Endodermal cell (in vitro differentiated cells): ENCODE data around the gene CDR2L. TPM values are rescaled to one million over a fixed set of nuclear protein-coding genes. Genes with fewer than 3 reads are reported as not detected.
A peak's percentile ranks its signal among the peaks of the same experiment; 100 is the strongest.

ENCODE experiments used
- DNase-seq: peaks from one replicate; pipeline ENCODE4 v3.0.0-alpha.2; 2017
- H3K27ac ChIP-seq: 2 replicates; pipeline ENCODE4 v1.5.1; 2013; ENCODE audit warnings: mild to moderate bottlenecking, low read depth, low read length, moderate library complexity
- H3K27me3 ChIP-seq: 2 replicates; pipeline ENCODE4 v1.6.1; 2013; ENCODE audit warnings: mild to moderate bottlenecking, low read length, moderate library complexity; ENCODE audit not compliant: insufficient read depth, control insufficient read depth, poor library complexity, severe bottlenecking
- H3K36me3 ChIP-seq: 2 replicates; pipeline ENCODE4 v1.7.0; 2013; ENCODE audit warnings: mild to moderate bottlenecking, low read length, moderate library complexity; ENCODE audit not compliant: control insufficient read depth, insufficient read depth
- H3K4me1 ChIP-seq: one replicate; pipeline ENCODE4 v1.7.0; 2013; ENCODE audit warnings: low read length; ENCODE audit not compliant: control insufficient read depth, insufficient read depth
- H3K4me3 ChIP-seq: 2 replicates; pipeline ENCODE4 v1.5.1; 2013; ENCODE audit warnings: mild to moderate bottlenecking, low read length, moderate library complexity
- H3K9ac ChIP-seq: 2 replicates; pipeline ENCODE4 v1.6.1; 2013; ENCODE audit warnings: mild to moderate bottlenecking, low read length, moderate library complexity; ENCODE audit not compliant: poor library complexity, severe bottlenecking; ENCODE audit errors: extremely low read depth
- H3K9me3 ChIP-seq: 2 replicates; pipeline ENCODE4 v1.6.1; 2013; ENCODE audit warnings: mild to moderate bottlenecking, low read length, moderate library complexity; ENCODE audit not compliant: control insufficient read depth
- H3K27ac Mint-ChIP-seq: 2 replicates; pipeline ENCODE4 v1.8.0; 2020; ENCODE audit warnings: mixed read lengths
- H3K27me3 Mint-ChIP-seq: 2 replicates; pipeline ENCODE4 v1.8.0; 2021; ENCODE audit warnings: mild to moderate bottlenecking, mixed read lengths; ENCODE audit not compliant: insufficient read depth
- H3K36me3 Mint-ChIP-seq: 2 replicates; pipeline ENCODE4 v1.8.0; 2020; ENCODE audit warnings: low read depth, mixed read lengths
- H3K4me1 Mint-ChIP-seq: 2 replicates; pipeline ENCODE4 v1.8.0; 2020; ENCODE audit warnings: mixed read lengths
- H3K4me3 Mint-ChIP-seq: 2 replicates; pipeline ENCODE4 v1.8.0; 2020; ENCODE audit warnings: mild to moderate bottlenecking, moderate library complexity, mixed read lengths
- H3K9me3 Mint-ChIP-seq: 2 replicates; pipeline ENCODE4 v1.8.0; 2020; ENCODE audit warnings: mild to moderate bottlenecking, mixed read lengths
- CTCF ChIP-seq: fragments of 200-600 bp; sonication (generic); conservative IDR thresholded peaks from 2 replicates; pipeline ENCODE4 v1.5.0; 2021; ENCODE audit warnings: antibody characterized with exemption, mild to moderate bottlenecking
- WGBS, 2 experiments: methylation state at CpG; one replicate each; pipeline versions ENCODE4 v1.1.5 to v1.1.7; 2013; ENCODE audit warnings: missing lambda C conversion rate in 2 of 2, mixed read lengths in 1 of 2; ENCODE audit not compliant: insufficient coverage in 1 of 2, insufficient read length in 1 of 2; 5-methylcytosine and 5-hydroxymethylcytosine counted together
- total RNA-seq, 2 donors: library from RNA; stranded (reverse); fragmentation: NEBNext Ultra II Directional in 1 of 2; extraction: Animal tissue kit (Norgen Biotek cat#: 25700) in 1 of 2; gene quantifications; 2 replicates in 1 of 2; 3 replicates in 1 of 2; pipeline ENCODE4 v1.2.1, GENCODE V29; 2021

Gene CDR2L
- total RNA-seq, 2 donors from 2014 or later: 20.4 to 23.6 TPM

GRCh38 chr17:74950207-74950606 lies 37.2 kb upstream of the CDR2L start:
- no peaks in the 10 kb centered on the region for H3K4me1 Mint-ChIP-seq
- H3K9ac ChIP-seq: no peak overlapping the region
- H3K27me3 ChIP-seq: peaks cover 14% of the 10 kb centered on the region
- no peaks in the 10 kb centered on the region for H3K9me3 Mint-ChIP-seq
- H3K27ac ChIP-seq: no peak overlapping the region
- DNase-seq: peak; percentile 69
- no peaks in the 10 kb centered on the region for H3K9me3 ChIP-seq
- H3K36me3 ChIP-seq: no peaks in the 10 kb centered on the region
- 67 to 71% methylated on average over 4 to 8 of the region's 8 CpGs for WGBS, 2 experiments
- H3K4me3 Mint-ChIP-seq: no peak overlapping the region
- H3K4me3 ChIP-seq: no peak overlapping the region
- no peaks in the 10 kb centered on the region for H3K4me1 ChIP-seq
- peaks cover 31% of the 10 kb centered on the region for H3K27me3 Mint-ChIP-seq
- H3K36me3 Mint-ChIP-seq: no peaks in the 10 kb centered on the region
- TF ChIP-seq CTCF: no peak
- H3K27ac Mint-ChIP-seq: no peak overlapping the region

- Histone ChIP-seq H3K27me3 (peaks cover 9% of the 10 kb centered on the region), H3K4me1 (no peaks in the 10 kb centered on the region), H3K9me3 (no peaks in the 10 kb centered on the region), H3K27ac (no peak overlapping the region), H3K4me3 (no peak overlapping the region), H3K9ac (no peak overlapping the region), H3K36me3 (no peaks in the 10 kb centered on the region)
- Mint-ChIP-seq H3K9me3 (no peaks in the 10 kb centered on the region), H3K4me1 (no peaks in the 10 kb centered on the region), H3K4me3 (no peak overlapping the region), H3K27ac (no peak overlapping the region), H3K36me3 (no peaks in the 10 kb centered on the region), H3K27me3 (peaks cover 28% of the 10 kb centered on the region)
- 86% methylated on average over 3 of the region's 3 CpGs; no CpG with 5 or more reads in 1 of the 2 experiments for WGBS, 2 experiments
- TF ChIP-seq CTCF: no peak
- DNase-seq: no peak
These were observed 36.4 kb upstream of the CDR2L start for GRCh38 chr17:74951065-74951464.

- no peak overlapping the region for H3K4me3 ChIP-seq
- no peak overlapping the region for H3K4me3 Mint-ChIP-seq
- no peaks in the 10 kb centered on the region for H3K36me3 Mint-ChIP-seq
- peaks cover 30% of the 10 kb centered on the region for H3K27me3 Mint-ChIP-seq
- WGBS, 2 experiments: 86 to 90% methylated on average over 22 to 32 of the region's 32 CpGs
- no peak overlapping the region for H3K27ac Mint-ChIP-seq
- H3K36me3 ChIP-seq: no peaks in the 10 kb centered on the region
- no peaks in the 10 kb centered on the region for H3K9me3 Mint-ChIP-seq
- no peak overlapping the region for H3K9ac ChIP-seq
- H3K4me1 ChIP-seq: no peaks in the 10 kb centered on the region
- DNase-seq: peak; percentile 91
- H3K9me3 ChIP-seq: no peaks in the 10 kb centered on the region
- no peak overlapping the region for H3K27ac ChIP-seq
- no peaks in the 10 kb centered on the region for H3K4me1 Mint-ChIP-seq
- TF ChIP-seq CTCF: no peak
- peaks cover 9% of the 10 kb centered on the region for H3K27me3 ChIP-seq
These were observed 35.6 kb upstream of the CDR2L start for GRCh38 chr17:74951680-74952421.
